K562 (cell line): ENCODE measurements around the gene NBEAL2. TPM values are rescaled to one million over a fixed set of nuclear protein-coding genes. Genes with fewer than 3 reads are reported as not detected.

Source experiments
- BMI1 ChIP-seq: fragments of 150-350 bp; IDR thresholded peaks from 2 replicates; pipeline ENCODE4 v1.6.1; 2014; ENCODE audit warnings: low read length
- DIDO1 ChIP-seq: fragments of 450-650 bp; IDR thresholded peaks from 2 replicates; pipeline ENCODE4 v1.6.1; 2016; ENCODE audit warnings: low read depth, missing biosample characterization, missing genetic modification characterization
- DMBX1 ChIP-seq: fragments of 250-450 bp; sonication (Bioruptor Pico); IDR thresholded peaks from 2 replicates; pipeline ENCODE4 v1.8.0; 2022; ENCODE audit warnings: inconsistent platforms, mild to moderate bottlenecking, moderate library complexity, borderline replicate concordance
- FOXM1 ChIP-seq, 2 experiments: fragments of 450-650 bp in 1 of 2; sonication (generic) in 1 of 2; formaldehyde crosslinking in 1 of 2; IDR thresholded peaks; 2 replicates each; pipeline versions ENCODE4 v1.6.1 to v1.9.0; 2017 to 2022; ENCODE audit warnings: low read depth in 2 of 2, mild to moderate bottlenecking in 2 of 2, missing genetic modification reagents in 1 of 2, moderate library complexity in 1 of 2
- HDAC1 ChIP-seq, 2 experiments: fragments of 450-650 bp; IDR thresholded peaks; 2 replicates each; pipeline ENCODE4 v1.6.1; 2016 to 2017; ENCODE audit warnings: inconsistent platforms in 1 of 2, mild to moderate bottlenecking in 1 of 2, moderate library complexity in 1 of 2
- NEUROD1 ChIP-seq: fragments of 150-350 bp; IDR thresholded peaks from 2 replicates; pipeline ENCODE4 v1.6.1; 2014; ENCODE audit warnings: borderline replicate concordance, low read length, low read depth; ENCODE audit not compliant: partially characterized antibody
- NR2C2 ChIP-seq, 2 experiments: fragments of 200-800 bp in 1 of 2; sonication (Bioruptor generic) in 1 of 2; sonication (generic) in 1 of 2; formaldehyde crosslinking in 1 of 2; IDR thresholded peaks; 2 replicates each; pipeline versions ENCODE4 v1.6.1 to v1.8.0; 2016 to 2022; ENCODE audit warnings: mild to moderate bottlenecking in 1 of 2, missing compliant biosample characterization in 1 of 2, missing genetic modification characterization in 1 of 2, missing genetic modification reagents in 1 of 2
- POLR2G ChIP-seq: fragments of 200-400 bp; formaldehyde crosslinking; IDR thresholded peaks from 2 replicates; pipeline ENCODE4 v1.6.1; 2017; ENCODE audit warnings: low read depth, mild to moderate bottlenecking, antibody characterized with exemption, low read length, moderate library complexity
- SMAD2 ChIP-seq: fragments of 150-350 bp; IDR thresholded peaks from 2 replicates; pipeline ENCODE4 v1.6.1; 2014; ENCODE audit warnings: low read depth, mild to moderate bottlenecking, low read length
- SP1 ChIP-seq: sonication (generic); formaldehyde crosslinking; IDR thresholded peaks from 2 replicates; pipeline ENCODE4 v1.8.1; 2022; ENCODE audit warnings: mild to moderate bottlenecking, missing genetic modification reagents
- TAF7 ChIP-seq: fragments of 450-650 bp; IDR thresholded peaks from 2 replicates; pipeline ENCODE4 v1.6.1; 2016; ENCODE audit warnings: missing genetic modification characterization, missing compliant biosample characterization
- XRCC4 ChIP-seq: IDR thresholded peaks from one replicate; pipeline ENCODE4 v1.6.1; 2011; ENCODE audit not compliant: insufficient read depth, insufficient read length; ENCODE audit errors: extremely low read depth
- ZNF764 ChIP-seq: fragments of 250-450 bp; sonication (Bioruptor Pico); IDR thresholded peaks from 2 replicates; pipeline ENCODE4 v1.4.0; 2020; ENCODE audit warnings: low read depth, mild to moderate bottlenecking, moderate library complexity
- ZNF778 ChIP-seq: fragments of 450-650 bp; formaldehyde crosslinking; IDR thresholded peaks from 2 replicates; pipeline ENCODE4 v1.4.0; 2020; ENCODE audit warnings: mild to moderate bottlenecking, moderate library complexity
- polyA plus RNA-seq, 8 experiments: library from polyadenylated mRNA; depleted of rRNA in 4 of 8; stranded (reverse) in 5 of 8; unstranded in 3 of 8; fragments of >200 nt; fragmentation: Nextera tagmentation in 2 of 8; fragmentation: Illumina TruSeq in 1 of 8; extraction: Ambion mirVana in 2 of 8; extraction: Trizol in 1 of 8; gene quantifications; 2 replicates each; pipeline versions ENCODE4 v1.2.1 to v1.2.3, GENCODE V29; 2011 to 2014; ENCODE audit warnings: inconsistent platforms in 1 of 8, missing spikeins in 1 of 8
- total RNA-seq, 7 experiments: library from RNA; depleted of rRNA in 6 of 7; stranded (reverse); fragments of >200 nt in 6 of 7; fragmentation: Illumina TruSeq in 2 of 7; extraction: Trizol in 2 of 7; gene quantifications; 2 replicates each; pipeline versions ENCODE4 v1.2.1 to v1.2.3, GENCODE V29; 2011 to 2021; ENCODE audit warnings: low replicate concordance in 1 of 7
- TF ChIP-seq, protein P1 (sequence below), 3 experiments: fragments of 200-800 bp in 1 of 3; fragments of 250-450 bp in 1 of 3; fragments of 450-650 bp in 1 of 3; sonication (Bioruptor Pico) in 1 of 3; sonication (Bioruptor generic) in 1 of 3; formaldehyde crosslinking in 1 of 3; IDR thresholded peaks; 2 replicates each; pipeline versions ENCODE4 v1.6.1 to v1.8.0; 2016 to 2022; ENCODE audit warnings: mild to moderate bottlenecking in 2 of 3, missing genetic modification characterization in 2 of 3, missing compliant biosample characterization in 1 of 3, moderate library complexity in 1 of 3
- TF ChIP-seq, protein P2 (sequence below): sonication (generic); formaldehyde crosslinking; IDR thresholded peaks from 2 replicates; pipeline ENCODE4 v1.8.1; 2022; ENCODE audit warnings: missing genetic modification reagents
- TF ChIP-seq, protein P3 (sequence below): fragments of 150-350 bp; IDR thresholded peaks from 2 replicates; pipeline ENCODE4 v1.6.1; 2014; ENCODE audit warnings: low read depth, mild to moderate bottlenecking, low read length, borderline replicate concordance

NBEAL2 gene
- total and polyA plus RNA-seq, 9 of the 15 experiments (the other 6 are each of a cell fraction or from before 2014, with no cell fraction given) = 0.06 to 114 (median 29.6) TPM

DNA sequence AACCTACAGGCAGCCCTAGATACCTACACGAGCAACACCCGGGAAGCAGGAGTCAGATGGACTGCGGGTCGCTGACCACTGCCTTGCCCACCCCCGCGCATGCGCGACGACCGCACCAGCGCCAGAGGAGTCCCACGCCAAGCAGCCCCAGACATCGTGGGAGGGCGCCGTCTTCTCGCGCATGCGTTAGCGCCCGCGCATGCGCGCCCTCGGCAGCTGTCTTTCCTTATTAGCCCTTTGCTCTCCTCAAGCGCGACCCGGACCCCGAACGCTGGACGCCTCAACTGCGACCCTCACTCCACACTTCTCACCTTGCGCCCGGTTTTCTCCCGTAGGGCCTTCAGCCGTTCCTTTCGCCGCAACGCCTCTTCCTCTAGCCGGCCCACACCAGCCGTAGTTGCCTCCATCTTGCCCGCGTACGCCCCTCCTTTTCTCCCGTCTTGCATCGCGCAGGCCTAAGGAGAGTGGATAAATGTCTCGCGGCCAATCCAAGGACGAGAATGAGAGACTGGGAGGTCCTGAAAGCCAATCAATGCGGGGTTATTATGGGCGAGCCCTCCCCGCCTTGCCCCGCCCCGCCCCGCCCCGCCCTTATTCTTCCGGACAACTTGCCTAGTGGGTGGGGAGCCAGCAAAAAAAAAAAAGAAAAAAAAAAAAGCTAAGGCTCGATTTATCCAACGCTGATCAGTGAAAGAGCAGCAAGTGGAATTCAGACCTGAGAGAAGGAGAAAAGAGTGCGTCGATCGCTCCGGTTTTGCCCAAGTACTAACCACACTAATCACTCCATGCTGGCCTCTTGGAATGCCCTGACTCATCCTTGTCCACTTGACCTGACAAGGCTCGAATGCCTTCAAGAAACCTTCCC, 2.9 kb upstream of the NBEAL2 start, which contains the start of gene CCDC12 (continued):
- TF ChIP-seq SMAD2 = no peak
- TF ChIP-seq HDAC1 (IDR thresholded peaks at IDR 0.05) = peak in 1 of 2 experiments; percentile 95; a peak in 2 of 4 replicates
- 0 out of 2 replicates have a peak, but pooled peaks have one; percentile 11 for TF ChIP-seq NR2C2 (CRISPR knock-in tag; IDR thresholded peaks at IDR 0.05)
- peak; percentile 54; the same call in 1 of the 2 replicates for TF ChIP-seq NR2C2 (tag; IDR thresholded peaks at IDR 0.05)
- peak; percentile 83 for TF ChIP-seq SP1
- TF ChIP-seq TAF7 (tag) = peak; percentile 98
- TF ChIP-seq, protein P1, sequence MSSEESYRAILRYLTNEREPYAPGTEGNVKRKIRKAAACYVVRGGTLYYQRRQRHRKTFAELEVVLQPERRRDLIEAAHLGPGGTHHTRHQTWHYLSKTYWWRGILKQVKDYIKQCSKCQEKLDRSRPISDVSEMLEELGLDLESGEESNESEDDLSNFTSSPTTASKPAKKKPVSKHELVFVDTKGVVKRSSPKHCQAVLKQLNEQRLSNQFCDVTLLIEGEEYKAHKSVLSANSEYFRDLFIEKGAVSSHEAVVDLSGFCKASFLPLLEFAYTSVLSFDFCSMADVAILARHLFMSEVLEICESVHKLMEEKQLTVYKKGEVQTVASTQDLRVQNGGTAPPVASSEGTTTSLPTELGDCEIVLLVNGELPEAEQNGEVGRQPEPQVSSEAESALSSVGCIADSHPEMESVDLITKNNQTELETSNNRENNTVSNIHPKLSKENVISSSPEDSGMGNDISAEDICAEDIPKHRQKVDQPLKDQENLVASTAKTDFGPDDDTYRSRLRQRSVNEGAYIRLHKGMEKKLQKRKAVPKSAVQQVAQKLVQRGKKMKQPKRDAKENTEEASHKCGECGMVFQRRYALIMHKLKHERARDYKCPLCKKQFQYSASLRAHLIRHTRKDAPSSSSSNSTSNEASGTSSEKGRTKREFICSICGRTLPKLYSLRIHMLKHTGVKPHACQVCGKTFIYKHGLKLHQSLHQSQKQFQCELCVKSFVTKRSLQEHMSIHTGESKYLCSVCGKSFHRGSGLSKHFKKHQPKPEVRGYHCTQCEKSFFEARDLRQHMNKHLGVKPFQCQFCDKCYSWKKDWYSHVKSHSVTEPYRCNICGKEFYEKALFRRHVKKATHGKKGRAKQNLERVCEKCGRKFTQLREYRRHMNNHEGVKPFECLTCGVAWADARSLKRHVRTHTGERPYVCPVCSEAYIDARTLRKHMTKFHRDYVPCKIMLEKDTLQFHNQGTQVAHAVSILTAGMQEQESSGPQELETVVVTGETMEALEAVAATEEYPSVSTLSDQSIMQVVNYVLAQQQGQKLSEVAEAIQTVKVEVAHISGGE (CRISPR knock-in tag; IDR thresholded peaks at IDR 0.05) = no peak
- peak; percentile 80 for TF ChIP-seq FOXM1 (IDR thresholded peaks at IDR 0.05; ENCODE audit: low read depth)
- TF ChIP-seq FOXM1 (CRISPR knock-in tag; IDR thresholded peaks at IDR 0.05; ENCODE audit: low read depth) = 0 out of 2 replicates have a peak, but pooled peaks have one; percentile 75
- TF ChIP-seq, protein P2, sequence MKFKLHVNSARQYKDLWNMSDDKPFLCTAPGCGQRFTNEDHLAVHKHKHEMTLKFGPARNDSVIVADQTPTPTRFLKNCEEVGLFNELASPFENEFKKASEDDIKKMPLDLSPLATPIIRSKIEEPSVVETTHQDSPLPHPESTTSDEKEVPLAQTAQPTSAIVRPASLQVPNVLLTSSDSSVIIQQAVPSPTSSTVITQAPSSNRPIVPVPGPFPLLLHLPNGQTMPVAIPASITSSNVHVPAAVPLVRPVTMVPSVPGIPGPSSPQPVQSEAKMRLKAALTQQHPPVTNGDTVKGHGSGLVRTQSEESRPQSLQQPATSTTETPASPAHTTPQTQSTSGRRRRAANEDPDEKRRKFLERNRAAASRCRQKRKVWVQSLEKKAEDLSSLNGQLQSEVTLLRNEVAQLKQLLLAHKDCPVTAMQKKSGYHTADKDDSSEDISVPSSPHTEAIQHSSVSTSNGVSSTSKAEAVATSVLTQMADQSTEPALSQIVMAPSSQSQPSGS = no peak
- TF ChIP-seq NEUROD1 = peak; percentile 95
- TF ChIP-seq XRCC4 = no peak
- peak; percentile 70; the same call in 1 of the 2 replicates for TF ChIP-seq DIDO1 (tag)
- TF ChIP-seq POLR2G = peak; percentile 93
- TF ChIP-seq, protein P3, sequence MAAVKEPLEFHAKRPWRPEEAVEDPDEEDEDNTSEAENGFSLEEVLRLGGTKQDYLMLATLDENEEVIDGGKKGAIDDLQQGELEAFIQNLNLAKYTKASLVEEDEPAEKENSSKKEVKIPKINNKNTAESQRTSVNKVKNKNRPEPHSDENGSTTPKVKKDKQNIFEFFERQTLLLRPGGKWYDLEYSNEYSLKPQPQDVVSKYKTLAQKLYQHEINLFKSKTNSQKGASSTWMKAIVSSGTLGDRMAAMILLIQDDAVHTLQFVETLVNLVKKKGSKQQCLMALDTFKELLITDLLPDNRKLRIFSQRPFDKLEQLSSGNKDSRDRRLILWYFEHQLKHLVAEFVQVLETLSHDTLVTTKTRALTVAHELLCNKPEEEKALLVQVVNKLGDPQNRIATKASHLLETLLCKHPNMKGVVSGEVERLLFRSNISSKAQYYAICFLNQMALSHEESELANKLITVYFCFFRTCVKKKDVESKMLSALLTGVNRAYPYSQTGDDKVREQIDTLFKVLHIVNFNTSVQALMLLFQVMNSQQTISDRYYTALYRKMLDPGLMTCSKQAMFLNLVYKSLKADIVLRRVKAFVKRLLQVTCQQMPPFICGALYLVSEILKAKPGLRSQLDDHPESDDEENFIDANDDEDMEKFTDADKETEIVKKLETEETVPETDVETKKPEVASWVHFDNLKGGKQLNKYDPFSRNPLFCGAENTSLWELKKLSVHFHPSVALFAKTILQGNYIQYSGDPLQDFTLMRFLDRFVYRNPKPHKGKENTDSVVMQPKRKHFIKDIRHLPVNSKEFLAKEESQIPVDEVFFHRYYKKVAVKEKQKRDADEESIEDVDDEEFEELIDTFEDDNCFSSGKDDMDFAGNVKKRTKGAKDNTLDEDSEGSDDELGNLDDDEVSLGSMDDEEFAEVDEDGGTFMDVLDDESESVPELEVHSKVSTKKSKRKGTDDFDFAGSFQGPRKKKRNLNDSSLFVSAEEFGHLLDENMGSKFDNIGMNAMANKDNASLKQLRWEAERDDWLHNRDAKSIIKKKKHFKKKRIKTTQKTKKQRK = no peak
- TF ChIP-seq ZNF778 (CRISPR knock-in tag) = no peak
- TF ChIP-seq BMI1 = no peak
- TF ChIP-seq DMBX1 (CRISPR knock-in tag) = peak; percentile 72; the same call in 1 of the 2 replicates
- peak; percentile 8; the same call in 1 of the 2 replicates for TF ChIP-seq ZNF764 (CRISPR knock-in tag)
